NCI-H82 (cell line): ENCODE measurements around the gene S1PR2.
A peak's percentile ranks its signal among the peaks of the same experiment; 100 is the strongest.
"Not testable (repeated sequence)": the region's sequence is repeated elsewhere in the genome, so short reads cannot be mapped to it uniquely, and the experiment has no call there.

Source experiments
- DNase-seq: peaks from one replicate; lab custom pipeline; 2025; lab: John Stamatoyannopoulos, UW

S1PR2 gene

DNA sequence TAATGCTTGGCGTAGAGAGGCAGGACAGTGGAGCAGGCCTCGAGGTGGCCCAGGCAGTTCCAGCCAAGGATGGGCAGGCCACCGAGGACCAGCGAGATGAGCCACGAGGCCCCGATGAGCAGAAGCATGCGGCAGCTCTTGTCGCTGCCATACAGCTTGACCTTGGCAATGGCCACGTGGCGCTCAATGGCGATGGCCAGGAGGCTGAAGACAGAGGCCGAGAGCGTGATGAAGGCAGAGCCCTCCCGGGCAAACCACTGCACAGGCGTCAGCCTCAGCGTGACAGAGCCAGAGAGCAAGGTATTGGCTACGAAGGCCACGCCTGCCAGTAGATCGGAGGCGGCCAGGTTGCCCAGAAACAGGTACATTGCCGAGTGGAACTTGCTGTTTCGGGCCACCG lies 6.8 kb downstream of the S1PR2 start:
- no peak for DNase-seq

GRCh38 chr19:10223488-10224213 lies 7.5 kb downstream of the S1PR2 start:
- DNase-seq = no peak

- DNase-seq = no peak
Observed at GRCh38 chr19:10222201-10222890, 8.8 kb downstream of the S1PR2 start.

DNA sequence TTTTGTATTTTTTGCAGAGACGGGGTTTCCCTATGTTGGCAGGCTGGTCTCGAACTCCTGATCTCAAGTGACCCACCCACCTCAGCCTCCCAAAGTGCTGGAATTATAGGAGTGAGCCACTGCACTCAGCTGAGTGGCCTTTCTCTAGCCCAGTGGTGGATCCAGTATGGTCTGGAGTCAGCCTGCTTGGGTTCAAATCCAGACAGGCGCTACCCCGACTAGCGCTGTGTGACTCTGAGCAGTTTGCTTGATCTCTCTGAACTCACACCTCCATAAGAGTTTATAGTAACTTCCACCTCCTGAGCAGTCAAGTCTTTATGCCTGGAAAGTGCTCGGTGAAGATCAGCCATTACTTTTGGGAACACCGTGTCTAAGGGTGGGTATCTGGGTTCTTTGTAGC lies 10.4 kb downstream of the S1PR2 start:
- DNase-seq = no peak

DNA sequence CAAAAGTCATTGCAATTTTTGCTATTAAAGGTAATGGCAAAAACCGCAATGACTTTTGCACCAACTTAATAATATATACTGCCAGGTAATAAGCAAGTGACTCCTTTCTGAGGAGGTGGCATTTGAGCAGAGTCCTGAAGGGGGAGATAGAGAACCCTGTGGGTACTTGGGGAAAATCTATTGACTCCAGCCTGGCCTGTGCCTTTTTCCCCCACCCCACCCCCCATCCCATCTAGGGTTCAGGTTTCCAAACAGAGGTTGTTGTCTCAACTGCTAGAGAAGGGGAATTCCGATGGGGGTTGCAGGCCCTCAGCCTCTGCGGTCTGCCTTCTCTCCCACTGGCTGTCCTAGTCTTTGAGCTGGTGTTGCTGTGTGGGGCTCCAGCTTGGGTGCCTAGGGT lies 11.5 kb downstream of the S1PR2 start:
- DNase-seq = peak; percentile 67

GRCh38 chr19:10217085-10217484 lies 14.0 kb downstream of the S1PR2 start:
- DNase-seq = no peak

DNA sequence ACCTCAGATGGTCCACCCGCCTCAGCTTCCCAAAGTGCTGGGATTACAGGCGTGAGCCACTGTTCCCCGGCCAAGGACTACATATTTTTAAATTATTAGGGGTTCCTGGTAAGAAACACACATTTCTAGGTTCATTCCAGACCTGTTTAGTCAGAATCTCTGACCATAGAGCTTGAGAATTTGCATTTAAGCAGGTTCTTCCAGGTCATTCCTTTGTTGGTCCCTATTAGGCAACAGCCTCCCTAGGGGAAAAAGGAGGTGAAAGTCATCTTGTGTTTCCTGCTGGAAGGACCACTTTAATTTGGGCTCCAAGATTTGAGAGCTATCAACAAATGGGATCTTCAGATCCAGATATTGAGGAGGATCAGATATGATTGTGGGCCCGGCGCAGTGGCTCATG lies 16.3 kb downstream of the S1PR2 start:
- no peak for DNase-seq

DNA sequence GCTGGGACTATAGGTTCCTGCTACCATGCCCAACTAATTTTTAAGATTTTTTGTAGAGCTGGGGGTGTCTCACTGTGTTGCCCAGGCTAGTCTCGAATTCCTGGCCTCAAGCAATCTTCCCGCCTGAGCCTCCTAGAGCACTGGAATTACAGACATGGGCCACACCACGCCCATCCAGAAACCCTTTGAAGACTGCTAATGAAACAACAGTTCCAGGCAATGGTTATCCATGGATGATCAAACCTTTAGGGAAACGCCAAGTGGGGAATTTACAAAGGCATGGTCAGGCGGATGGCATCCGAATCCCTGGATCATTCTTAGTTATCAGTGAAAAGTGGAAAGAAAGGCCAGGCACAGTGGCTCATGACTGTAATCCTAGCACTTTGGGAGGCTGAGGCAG lies 19.4 kb downstream of the S1PR2 start:
- no peak for DNase-seq

GRCh38 chr19:10211061-10211460 lies 20.1 kb downstream of the S1PR2 start:
- no peak for DNase-seq

GRCh38 chr19:10209315-10209714 lies 21.8 kb downstream of the S1PR2 start:
- no peak for DNase-seq

DNA sequence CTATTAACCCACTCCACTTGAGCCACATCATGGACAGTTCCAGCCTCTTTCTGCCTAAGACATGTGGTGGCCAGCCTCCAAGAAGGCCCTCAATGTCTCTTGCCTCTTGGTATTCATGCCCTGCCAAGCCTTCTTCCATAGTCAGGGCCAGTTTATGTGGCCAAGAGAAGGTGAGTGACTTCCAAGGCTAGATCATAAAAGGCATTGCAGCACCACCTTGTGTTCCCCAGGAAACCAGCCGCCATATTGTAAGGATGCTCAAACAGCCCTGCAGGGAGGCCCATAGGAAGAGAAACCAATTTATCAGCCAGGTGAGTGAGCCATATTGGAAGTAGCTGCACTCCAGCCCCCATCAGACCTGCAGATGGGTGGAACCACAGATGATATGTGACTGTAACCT lies 24.1 kb downstream of the S1PR2 start:
- DNase-seq = no peak

GRCh38 chr19:10206226-10206885 lies 24.8 kb downstream of the S1PR2 start:
- no peak for DNase-seq

- DNase-seq = no peak
Observed at GRCh38 chr19:10205636-10206035, 25.5 kb downstream of the S1PR2 start.

- DNase-seq = no peak
Observed at GRCh38 chr19:10203686-10204085, 27.4 kb downstream of the S1PR2 start.

DNA sequence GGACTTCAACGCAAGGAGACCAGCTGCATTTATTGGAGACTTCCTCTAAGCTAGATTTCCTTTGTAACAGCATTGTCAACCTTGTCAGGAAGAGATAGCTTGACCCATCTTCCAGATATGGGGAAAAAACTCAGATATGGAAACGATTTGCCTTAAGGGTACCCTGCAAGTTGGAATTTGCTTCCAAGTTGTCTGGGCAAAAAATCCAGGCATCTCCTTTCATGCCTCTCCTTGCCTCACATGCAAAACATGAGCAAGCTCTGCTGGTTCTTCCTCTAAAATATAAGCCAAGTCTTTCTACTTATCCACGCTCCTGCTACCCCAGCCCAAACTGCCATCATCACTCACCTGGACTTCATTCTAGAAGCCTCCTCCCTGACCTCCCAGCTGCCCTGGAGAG lies 30.0 kb downstream of the S1PR2 start:
- DNase-seq = no peak

- not testable (repeated sequence) for DNase-seq
Observed at GRCh38 chr19:10200101-10200500, 31.0 kb downstream of the S1PR2 start.

DNA sequence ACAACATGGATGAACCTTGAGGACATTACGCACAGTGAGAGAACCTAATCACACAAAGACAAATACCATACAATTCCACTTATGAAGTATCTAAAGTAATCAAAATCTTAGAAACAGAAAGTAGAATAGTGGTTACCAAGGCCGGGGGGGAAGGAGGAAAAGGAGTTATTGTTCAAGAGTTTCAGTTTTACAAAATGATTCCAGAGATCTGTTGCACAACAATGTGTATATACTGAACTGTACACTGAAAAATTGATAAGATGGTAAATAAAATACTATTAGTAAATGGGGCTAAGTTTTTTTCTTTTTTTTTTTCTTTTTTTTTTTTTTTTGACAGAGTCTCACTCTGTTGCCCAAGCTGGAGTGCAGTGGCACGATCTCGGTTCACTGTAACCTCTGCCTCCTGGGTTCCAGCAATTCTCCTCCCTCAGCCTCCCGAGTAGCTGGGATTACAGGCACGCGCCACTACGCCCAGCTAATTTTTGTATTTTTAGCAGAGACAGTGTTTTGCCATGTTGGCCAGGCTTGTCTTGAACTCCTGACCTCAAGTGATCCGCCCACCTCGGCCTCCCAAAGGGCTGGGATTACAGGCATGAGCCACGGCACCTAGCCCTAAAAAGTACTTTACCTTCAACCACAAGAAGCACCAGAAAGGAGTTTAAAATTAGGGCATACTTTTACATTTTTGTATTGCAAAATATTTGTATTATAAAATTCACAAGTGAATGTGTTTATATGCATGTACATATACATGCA lies 32.1 kb downstream of the S1PR2 start:
- not testable (repeated sequence) for DNase-seq

- DNase-seq = no peak
Observed at GRCh38 chr19:10195199-10195519, 36.0 kb downstream of the S1PR2 start.

DNA sequence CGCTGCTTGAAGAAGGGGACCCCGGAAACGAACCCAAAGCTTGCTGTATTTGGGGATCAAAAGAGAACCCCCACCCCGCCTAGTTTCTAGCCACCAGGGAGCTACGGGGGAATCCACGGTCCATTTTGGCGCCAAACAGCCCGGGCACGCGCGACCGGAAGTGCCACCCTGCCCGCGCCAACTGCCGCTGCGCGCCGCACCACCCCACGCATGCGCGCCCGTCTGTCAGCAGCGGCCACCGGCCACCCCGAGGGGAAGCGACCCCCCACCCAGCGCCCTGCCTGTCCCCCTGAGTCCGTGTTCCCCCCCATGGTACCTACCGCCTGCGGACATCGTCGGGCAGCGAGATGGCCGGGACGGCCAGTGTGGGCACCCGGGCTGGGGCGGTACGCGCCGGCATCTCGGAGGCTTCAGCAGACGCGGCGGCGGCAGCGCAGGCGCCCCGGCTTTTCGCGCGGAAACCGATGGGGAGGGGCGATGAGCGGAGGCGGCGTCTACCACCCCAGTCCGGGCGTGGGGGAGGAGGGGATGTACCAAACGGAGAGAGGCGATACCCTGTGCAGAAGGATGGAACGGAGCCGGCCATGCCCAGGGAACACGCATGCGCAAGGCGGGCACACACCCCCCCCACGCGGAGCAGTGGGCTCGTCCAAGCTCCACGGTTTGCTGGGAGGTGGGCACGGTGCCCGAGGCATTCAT lies 36.5 kb downstream of the S1PR2 start, which contains the start of gene DNMT1:
DNMT1 (minus strand) TSS at position 454 of the 699 bp plus-strand sequence; CDS start at position 400, 54 bp downstream.
- DNase-seq = peak; percentile 97

GRCh38 chr19:10193790-10194499 lies 37.2 kb downstream of the S1PR2 start:
- DNase-seq = peak; percentile 35

- DNase-seq = no peak
Observed at GRCh38 chr19:10192922-10193321, 38.2 kb downstream of the S1PR2 start.
